ENCODE results near the gene FCER1G. TPM values are rescaled to one million over a fixed set of nuclear protein-coding genes. Genes with fewer than 3 reads are reported as not detected.

Gene FCER1G
- total and polyA plus RNA-seq, 9 of the 15 experiments (the other 6 are each of a cell fraction or from before 2014, with no cell fraction given), result 0.15 to 0.69 (median 0.31) TPM; not detected in 2

- TF ChIP-seq ZBTB9 (CRISPR knock-in tag; IDR thresholded peaks at IDR 0.05) (no peak), ZNF316 (IDR thresholded peaks at IDR 0.05) (no peak), POLR2A (conservative IDR thresholded peaks at IDR 0.05) (no peak), TAL1 (IDR thresholded peaks at IDR 0.05) (no peak), ZNF518B (CRISPR knock-in tag; IDR thresholded peaks at IDR 0.05) (no peak), BHLHE40 (IDR thresholded peaks at IDR 0.05; ENCODE audit: low read length) (no peak), CXXC5 (CRISPR knock-in tag; IDR thresholded peaks at IDR 0.05) (no peak), RBM34 (IDR thresholded peaks at IDR 0.05; ENCODE audit: borderline replicate concordance, insufficient read depth, low read length) (no peak), E2F3 (CRISPR knock-in tag; IDR thresholded peaks at IDR 0.05) (no peak), NR1H2 (CRISPR knock-in tag; IDR thresholded peaks at IDR 0.05) (no peak), ZFP1 (CRISPR knock-in tag; IDR thresholded peaks at IDR 0.05) (no peak)
Observed at GRCh38 chr1:161207173-161207572, 7.9 kb upstream of the FCER1G start (continued).
